ENCODE measurements around the gene PMS2.
"Not testable (repeated sequence)": the region's sequence is repeated elsewhere in the genome, so short reads cannot be mapped to it uniquely, and the experiment has no call there.

PMS2 gene

GRCh38 chr7:6008668-6009611 is at the start of gene PMS2, which contains the start of gene AIMP2:
Gene PMS2, minus strand, starts transcription at chr7:6009049. Its CDS starts 30 bp downstream, at chr7:6009019.
Gene AIMP2, plus strand, starts transcription at chr7:6009272. Its CDS starts 92 bp downstream, at chr7:6009364.
- H3K4me3 ChIP-seq (replicated peaks; ENCODE audit: low read depth, low read length): peak within 1 kb of the TSS; percentile 89
- no peak for TF ChIP-seq CTCF (IDR thresholded peaks at IDR 0.05; ENCODE audit: low read length, missing control alignments)
- peak; percentile 99 for DNase-seq (ENCODE audit: low read depth)

GRCh38 chr7:6057316-6058129 is 48.7 kb upstream of the PMS2 start:
- H3K4me3 ChIP-seq (replicated peaks; ENCODE audit: low read depth, low read length): peak overlapping the region; percentile 81
- TF ChIP-seq CTCF (IDR thresholded peaks at IDR 0.05; ENCODE audit: low read length, missing control alignments): no peak
- peak; percentile 14 for DNase-seq (ENCODE audit: low read depth)

GRCh38 chr7:6056616-6057015 is 47.8 kb upstream of the PMS2 start:
- no peak overlapping the region for H3K4me3 ChIP-seq (replicated peaks; ENCODE audit: low read depth, low read length)
- DNase-seq (ENCODE audit: low read depth): no peak

GRCh38 chr7:6051185-6051584 is 42.3 kb upstream of the PMS2 start:
- not testable (repeated sequence) for H3K4me3 ChIP-seq (replicated peaks; ENCODE audit: low read depth, low read length); DNase-seq (ENCODE audit: low read depth)

More at GRCh38 chr7:6056616-6057015, 47.8 kb upstream of the PMS2 start:
- TF ChIP-seq CTCF (IDR thresholded peaks at IDR 0.05; ENCODE audit: low read length, missing control alignments): no peak

GRCh38 chr7:6049780-6050179 is 40.9 kb upstream of the PMS2 start:
- no peak overlapping the region for H3K4me3 ChIP-seq (replicated peaks; ENCODE audit: low read depth, low read length)
- TF ChIP-seq CTCF (IDR thresholded peaks at IDR 0.05; ENCODE audit: low read length, missing control alignments): no peak
- DNase-seq (ENCODE audit: low read depth): no peak

- H3K4me3 ChIP-seq (replicated peaks; ENCODE audit: low read depth, low read length): no peak overlapping the region
- TF ChIP-seq CTCF (IDR thresholded peaks at IDR 0.05; ENCODE audit: low read length, missing control alignments): no peak
- no peak for DNase-seq (ENCODE audit: low read depth)
These were observed 26.8 kb upstream of the PMS2 start for GRCh38 chr7:6035686-6036085.

- DNase-seq (ENCODE audit: low read depth): no peak
- no peak for TF ChIP-seq CTCF (IDR thresholded peaks at IDR 0.05; ENCODE audit: low read length, missing control alignments)
These were observed 26.3 kb upstream of the PMS2 start for GRCh38 chr7:6035165-6035564.

More at GRCh38 chr7:6035165-6035564, 26.3 kb upstream of the PMS2 start:
- H3K4me3 ChIP-seq (replicated peaks; ENCODE audit: low read depth, low read length): no peak overlapping the region
